Retinal pigment epithelial cell (primary cell): ENCODE measurements around the gene UBE2U.
A peak's percentile ranks its signal among the peaks of the same experiment; 100 is the strongest.

Source experiments
- DNase-seq: peaks from one replicate; pipeline ENCODE4 v3.0.0-alpha.2; 2010; ENCODE audit warnings: low read depth
- H3K4me3 ChIP-seq: 2 replicates; pipeline ENCODE4 v1.5.1; 2011; ENCODE audit warnings: mild to moderate bottlenecking, low read length, control low read depth, moderate library complexity
- CTCF ChIP-seq: conservative IDR thresholded peaks from 2 replicates; pipeline ENCODE4 v1.5.1; 2011; ENCODE audit warnings: low read depth, low read length, control low read depth, inconsistent platforms

UBE2U gene

GRCh38 chr1:64176659-64177058 lies 26.8 kb upstream of the UBE2U start:
- TF ChIP-seq CTCF: no peak

GRCh38 chr1:64179588-64179987 lies 23.8 kb upstream of the UBE2U start:
- no peak for DNase-seq
- no peak for TF ChIP-seq CTCF
- no peak overlapping the region for H3K4me3 ChIP-seq

More at GRCh38 chr1:64176659-64177058, 26.8 kb upstream of the UBE2U start:
- DNase-seq: no peak
- no peak overlapping the region for H3K4me3 ChIP-seq

- no peak for TF ChIP-seq CTCF
These were observed 21.2 kb upstream of the UBE2U start for GRCh38 chr1:64182207-64182606.

GRCh38 chr1:64183395-64184002 lies 19.9 kb upstream of the UBE2U start:
- no peak for TF ChIP-seq CTCF
- H3K4me3 ChIP-seq: no peak overlapping the region
- DNase-seq: no peak

More at GRCh38 chr1:64182207-64182606, 21.2 kb upstream of the UBE2U start:
- no peak for DNase-seq
- H3K4me3 ChIP-seq: no peak overlapping the region

GRCh38 chr1:64184003-64184440 lies 19.4 kb upstream of the UBE2U start:
- no peak overlapping the region for H3K4me3 ChIP-seq
- TF ChIP-seq CTCF: no peak
- DNase-seq: no peak

GRCh38 chr1:64186138-64186897 lies 17.1 kb upstream of the UBE2U start:
- peak; percentile 51 for DNase-seq
- TF ChIP-seq CTCF: no peak

GRCh38 chr1:64186898-64187280 lies 16.5 kb upstream of the UBE2U start:
- TF ChIP-seq CTCF: no peak
- no peak overlapping the region for H3K4me3 ChIP-seq
- DNase-seq: no peak

More at GRCh38 chr1:64186138-64186897, 17.1 kb upstream of the UBE2U start:
- no peak overlapping the region for H3K4me3 ChIP-seq
